Activated CD4-positive, alpha-beta T cell treated with anti-CD3 and anti-CD28 coated beads for 36 hours (primary cell): Measurements from ENCODE around the gene CNTN4. TPM values are rescaled to one million over a fixed set of nuclear protein-coding genes. Genes with fewer than 3 reads are reported as not detected.

Experiments
- ATAC-seq: fragments of 200-7000 bp; cut with Tn5 transposase; one replicate; pipeline ENCODE4 v1.10.0; 2021; ENCODE audit warnings: mild to moderate bottlenecking, moderate library complexity
- CTCF ChIA-PET: fragments of 350-600 bp; sonication (Branson Sonifier 250); formaldehyde crosslinking; loops from one replicate; lab custom pipeline; 2021; ENCODE audit warnings: antibody characterized with exemption; lab: Charles Lee
- POLR2A ChIA-PET: fragments of 350-600 bp; sonication (Branson Sonifier 250); formaldehyde crosslinking; loops from one replicate; lab custom pipeline; 2021; ENCODE audit warnings: antibody characterized with exemption, inconsistent platforms; lab: Charles Lee
- DNase-seq: peaks from one replicate; pipeline ENCODE4 v3.0.0-alpha.2; 2020
- H3K27ac Mint-ChIP-seq: one replicate; pipeline ENCODE4 v1.8.0; 2021; ENCODE audit warnings: mixed read lengths
- H3K27me3 Mint-ChIP-seq: one replicate; pipeline ENCODE4 v1.8.0; 2021; ENCODE audit warnings: mixed read lengths
- H3K36me3 Mint-ChIP-seq: one replicate; pipeline ENCODE4 v1.8.0; 2021; ENCODE audit warnings: low read depth, mixed read lengths
- H3K4me1 Mint-ChIP-seq: one replicate; pipeline ENCODE4 v1.8.0; 2021; ENCODE audit warnings: mixed read lengths
- H3K4me3 Mint-ChIP-seq: one replicate; pipeline ENCODE4 v1.8.0; 2021; ENCODE audit warnings: mild to moderate bottlenecking, moderate library complexity, mixed read lengths
- H3K9me3 Mint-ChIP-seq: one replicate; pipeline ENCODE4 v1.8.0; 2021; ENCODE audit warnings: low read depth, mixed read lengths
- intact Hi-C, 2 experiments: fragments of 100-400 bp; cut with DNase I in 1 of 2; cut with micrococcal nuclease in 1 of 2; formaldehyde crosslinking; loops; one replicate each; pipeline versions ENCODE4 v1.14.2 to v1.15.1; 2022 to 2024; cut with DNase I, micrococcal nuclease
- total RNA-seq, 2 experiments: library from RNA; stranded (reverse); gene quantifications; one replicate each; pipeline ENCODE4 v1.2.3, GENCODE V29; 2021

Gene CNTN4
- total RNA-seq, 2 experiments from 2014 or later = not detected

DNA sequence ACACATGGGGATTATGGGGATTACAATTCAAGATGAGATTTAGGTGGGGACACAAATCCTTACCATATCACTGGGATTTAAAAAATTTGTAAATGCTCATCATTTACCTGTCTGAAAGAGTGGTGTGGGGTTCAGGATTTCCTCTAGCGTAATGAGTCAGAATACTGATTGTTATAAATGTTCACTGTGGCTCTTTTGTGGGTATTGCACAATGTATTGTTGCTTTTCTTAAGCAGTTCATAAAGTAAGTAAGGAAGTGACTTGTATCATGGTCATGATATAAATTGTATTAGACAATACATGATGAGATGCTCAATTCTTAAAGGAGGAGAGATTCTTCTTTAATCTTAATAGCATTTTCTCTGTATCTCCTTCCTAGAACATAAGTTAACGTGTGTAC is 262.1 kb downstream of the CNTN4 start:
- no peaks in the 10 kb centered on the region for H3K4me1 Mint-ChIP-seq
- ChIA-PET CTCF (no interaction called here), POLR2A (no interaction called here)
- no peak for ATAC-seq
- no peaks in the 10 kb centered on the region for H3K36me3 Mint-ChIP-seq
- no peak overlapping the region for H3K27ac Mint-ChIP-seq
- no peaks in the 10 kb centered on the region for H3K27me3 Mint-ChIP-seq
- intact Hi-C loops = no loop called here
- no peaks in the 10 kb centered on the region for H3K9me3 Mint-ChIP-seq
- no peak overlapping the region for H3K4me3 Mint-ChIP-seq
- DNase-seq = no peak

DNA sequence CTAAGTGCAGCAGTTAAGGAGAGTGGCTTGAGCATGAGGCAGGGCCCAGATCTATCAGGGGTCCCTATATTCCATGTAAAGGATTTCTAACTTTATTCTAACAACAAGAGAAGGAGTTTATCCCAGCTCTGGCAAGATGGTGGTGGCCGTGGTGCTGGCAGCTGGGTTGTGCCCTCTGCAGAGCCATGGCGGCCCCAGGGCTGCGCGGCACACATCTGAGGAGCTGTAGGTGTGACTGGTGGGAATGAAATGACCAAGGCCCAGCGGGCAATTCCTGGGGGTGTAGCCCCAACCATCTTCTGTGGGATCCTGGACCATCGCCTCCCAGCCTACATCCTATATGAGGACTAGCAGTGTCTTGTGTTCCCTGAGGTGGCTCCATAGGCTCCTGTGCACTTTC is 263.5 kb downstream of the CNTN4 start:
- no peak for DNase-seq
- no peaks in the 10 kb centered on the region for H3K4me1 Mint-ChIP-seq
- no peaks in the 10 kb centered on the region for H3K9me3 Mint-ChIP-seq
- CTCF ChIA-PET = no interaction called here
- intact Hi-C loops = no loop called here
- no peak overlapping the region for H3K27ac Mint-ChIP-seq
- no peaks in the 10 kb centered on the region for H3K27me3 Mint-ChIP-seq
- H3K4me3 Mint-ChIP-seq = no peak overlapping the region
- no peak for ATAC-seq
- no peaks in the 10 kb centered on the region for H3K36me3 Mint-ChIP-seq
- POLR2A ChIA-PET = no interaction called here

GRCh38 chr3:2363854-2364253 is 265.2 kb downstream of the CNTN4 start:
- ATAC-seq (no peak), DNase-seq (no peak)
- intact Hi-C loops = no loop called here
- Mint-ChIP-seq H3K4me3 (no peak overlapping the region), H3K9me3 (no peaks in the 10 kb centered on the region), H3K36me3 (no peaks in the 10 kb centered on the region), H3K4me1 (no peaks in the 10 kb centered on the region), H3K27ac (no peak overlapping the region), H3K27me3 (no peaks in the 10 kb centered on the region)
- CTCF ChIA-PET = no interaction called here
- POLR2A ChIA-PET = no interaction called here

DNA sequence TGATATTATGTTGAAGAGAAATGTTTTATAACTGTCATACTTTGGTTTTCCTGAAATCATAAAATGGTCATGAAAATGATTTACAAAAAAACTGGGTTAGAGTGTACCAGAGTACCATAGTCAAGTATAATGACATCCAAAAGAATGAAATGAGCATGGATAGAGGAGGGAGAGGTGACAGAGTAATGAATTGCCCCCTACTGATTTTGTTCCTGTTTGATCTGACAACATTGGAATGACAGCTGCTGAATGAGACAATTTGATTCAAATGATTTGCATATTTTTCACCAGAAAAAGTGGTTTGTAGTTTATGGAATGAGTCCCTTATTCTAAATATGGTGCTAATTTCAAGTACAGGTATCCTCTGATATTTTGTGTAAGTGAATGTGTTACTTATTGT is 271.7 kb downstream of the CNTN4 start:
- intact Hi-C loops = no loop called here
- DNase-seq (no peak), ATAC-seq (no peak)
- Mint-ChIP-seq H3K9me3 (no peaks in the 10 kb centered on the region), H3K27me3 (no peaks in the 10 kb centered on the region), H3K27ac (no peak overlapping the region), H3K36me3 (no peaks in the 10 kb centered on the region), H3K4me1 (no peaks in the 10 kb centered on the region), H3K4me3 (no peak overlapping the region)
- ChIA-PET CTCF (no interaction called here), POLR2A (no interaction called here)

GRCh38 chr3:2372306-2372705 is 273.6 kb downstream of the CNTN4 start:
- H3K9me3 Mint-ChIP-seq = no peaks in the 10 kb centered on the region
- no peak overlapping the region for H3K27ac Mint-ChIP-seq
- intact Hi-C loops = no loop called here
- H3K4me3 Mint-ChIP-seq = no peak overlapping the region
- ATAC-seq (no peak), DNase-seq (no peak)
- H3K4me1 Mint-ChIP-seq = no peaks in the 10 kb centered on the region
- CTCF ChIA-PET = no interaction called here
- H3K36me3 Mint-ChIP-seq = no peaks in the 10 kb centered on the region
- POLR2A ChIA-PET = no interaction called here
- no peaks in the 10 kb centered on the region for H3K27me3 Mint-ChIP-seq

DNA sequence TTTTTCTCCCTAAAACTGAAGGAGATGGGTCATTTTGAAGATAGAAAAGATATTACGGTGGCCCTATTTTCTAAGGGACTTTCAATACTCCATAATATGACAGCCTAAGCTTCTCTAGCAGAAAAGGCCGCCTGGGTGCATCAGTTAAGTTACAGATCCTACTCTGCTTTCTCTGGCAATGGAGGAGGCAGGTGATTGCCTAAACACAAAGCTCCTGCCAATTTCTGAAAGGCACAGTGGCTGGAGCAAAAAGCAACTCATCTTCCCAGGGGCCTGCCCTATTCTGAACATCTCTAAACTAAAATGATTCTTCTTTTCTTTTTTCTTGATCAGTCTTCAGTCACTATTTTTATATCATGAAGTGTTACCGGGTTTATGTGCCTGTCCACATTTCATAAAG is 276.7 kb downstream of the CNTN4 start:
- no peaks in the 10 kb centered on the region for H3K9me3 Mint-ChIP-seq
- POLR2A ChIA-PET = no interaction called here
- intact Hi-C loops = no loop called here
- CTCF ChIA-PET = no interaction called here
- no peaks in the 10 kb centered on the region for H3K36me3 Mint-ChIP-seq
- DNase-seq (no peak), ATAC-seq (no peak)
- no peaks in the 10 kb centered on the region for H3K27me3 Mint-ChIP-seq
- H3K27ac Mint-ChIP-seq = no peak overlapping the region
- H3K4me1 Mint-ChIP-seq = no peaks in the 10 kb centered on the region
- H3K4me3 Mint-ChIP-seq = no peak overlapping the region

DNA sequence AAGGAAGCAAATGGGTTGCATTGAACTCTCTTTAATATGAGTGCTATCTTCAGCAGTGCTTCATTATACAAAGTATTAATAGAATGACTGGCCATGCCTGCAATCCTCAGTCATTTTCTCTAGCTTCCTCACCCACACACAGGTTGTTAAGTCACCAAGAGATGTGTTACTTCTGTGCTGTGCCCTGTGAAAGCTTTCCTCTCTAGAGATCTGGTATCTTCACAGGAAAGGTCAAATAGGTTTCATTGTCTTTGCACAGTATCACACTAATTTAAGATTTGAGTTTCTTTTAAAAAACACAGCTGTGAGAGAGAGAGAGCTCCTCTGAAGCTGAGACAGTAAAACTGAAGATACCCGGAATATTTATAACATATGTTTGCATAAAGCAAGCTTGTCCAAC is 278.6 kb downstream of the CNTN4 start:
- CTCF ChIA-PET = no interaction called here
- Mint-ChIP-seq H3K4me1 (no peaks in the 10 kb centered on the region), H3K36me3 (no peaks in the 10 kb centered on the region)

DNA sequence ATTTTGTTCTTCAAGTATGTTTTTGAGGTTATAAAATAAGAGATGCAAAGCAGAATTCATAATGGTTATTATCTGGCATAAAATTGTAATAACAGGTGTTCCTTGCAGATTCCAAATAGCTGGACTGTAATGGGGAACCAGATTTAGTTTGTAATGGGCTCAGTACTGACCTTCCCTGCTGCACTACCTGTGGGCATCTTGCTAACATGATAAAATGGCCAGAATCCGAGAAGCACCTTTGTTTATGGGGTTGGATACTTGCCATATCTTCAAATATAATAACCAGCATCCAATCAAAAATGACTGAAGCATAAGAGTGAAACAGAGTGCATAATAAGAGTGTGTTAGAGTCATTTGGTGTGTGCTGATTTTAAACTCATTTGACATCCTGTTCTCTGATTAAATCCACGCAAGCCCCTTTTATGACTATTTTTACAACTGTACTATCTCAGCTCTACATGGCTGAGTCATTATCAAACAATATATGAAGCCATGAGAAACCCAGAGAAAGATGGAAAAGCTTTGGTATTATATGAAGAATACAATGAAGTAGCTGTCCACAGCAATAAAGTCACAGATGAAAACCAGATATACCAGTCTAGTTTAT is 292.4 kb downstream of the CNTN4 start:
- no peaks in the 10 kb centered on the region for H3K36me3 Mint-ChIP-seq
- ATAC-seq (no peak), DNase-seq (no peak)
- intact Hi-C loops = no loop called here
- H3K9me3 Mint-ChIP-seq = no peaks in the 10 kb centered on the region
- no peak overlapping the region for H3K4me3 Mint-ChIP-seq
- POLR2A ChIA-PET = no interaction called here
- no peaks in the 10 kb centered on the region for H3K4me1 Mint-ChIP-seq
- CTCF ChIA-PET = interaction anchor here (0.7 to 1.1 kb wide), 2 partner anchors 11 to 20 kb away, joined by 3 read pairs; no protein-coding TSS in a partner anchor
- no peak overlapping the region for H3K27ac Mint-ChIP-seq
- H3K27me3 Mint-ChIP-seq = no peaks in the 10 kb centered on the region

More for the DNA sequence above, 278.6 kb downstream of the CNTN4 start:
- H3K27me3 Mint-ChIP-seq = no peaks in the 10 kb centered on the region
- POLR2A ChIA-PET = no interaction called here
- H3K4me3 Mint-ChIP-seq = no peak overlapping the region
- intact Hi-C loops = no loop called here
- ATAC-seq = no peak
- H3K27ac Mint-ChIP-seq = no peak overlapping the region
- H3K9me3 Mint-ChIP-seq = no peaks in the 10 kb centered on the region
- DNase-seq = no peak

GRCh38 chr3:2391896-2392295 is 293.2 kb downstream of the CNTN4 start:
- Mint-ChIP-seq H3K36me3 (no peaks in the 10 kb centered on the region), H3K27ac (no peak overlapping the region), H3K27me3 (no peaks in the 10 kb centered on the region), H3K9me3 (no peaks in the 10 kb centered on the region), H3K4me1 (no peaks in the 10 kb centered on the region), H3K4me3 (no peak overlapping the region)
- no peak for ATAC-seq
- intact Hi-C loops = no loop called here
- POLR2A ChIA-PET = no interaction called here
- no peak for DNase-seq
- CTCF ChIA-PET = interaction anchor here (1.1 to 1.4 kb wide), 2 partner anchors 12 to 15 kb away, joined by 3 read pairs; no protein-coding TSS in a partner anchor

DNA sequence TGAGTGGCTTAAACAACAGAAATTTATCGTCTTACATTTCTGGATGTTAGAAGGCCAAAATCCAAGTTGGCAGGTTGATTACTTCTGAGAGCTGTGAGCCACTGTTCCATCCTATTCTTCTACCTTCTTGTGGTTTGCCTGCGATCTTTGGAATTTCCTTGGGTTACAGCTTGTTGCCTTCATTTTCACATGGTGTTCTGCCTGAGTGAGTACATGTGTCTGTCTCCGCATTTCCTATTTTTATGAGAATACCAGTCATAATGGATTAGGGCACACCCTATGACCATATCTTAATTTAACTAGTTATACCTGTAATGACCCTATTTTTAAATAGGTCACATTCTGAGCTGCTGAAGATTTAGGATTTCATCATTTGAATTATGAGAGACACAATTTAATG is 294.3 kb downstream of the CNTN4 start:
- POLR2A ChIA-PET = no interaction called here
- Mint-ChIP-seq H3K4me1 (no peaks in the 10 kb centered on the region), H3K4me3 (no peak overlapping the region), H3K9me3 (no peaks in the 10 kb centered on the region), H3K27me3 (no peaks in the 10 kb centered on the region), H3K36me3 (no peaks in the 10 kb centered on the region), H3K27ac (no peak overlapping the region)
- ATAC-seq (no peak), DNase-seq (no peak)
- intact Hi-C loops = no loop called here
- CTCF ChIA-PET = interaction anchor here (0.6 to 1.4 kb wide), 2 partner anchors 13 to 14 kb away, joined by 3 read pairs; no protein-coding TSS in a partner anchor

DNA sequence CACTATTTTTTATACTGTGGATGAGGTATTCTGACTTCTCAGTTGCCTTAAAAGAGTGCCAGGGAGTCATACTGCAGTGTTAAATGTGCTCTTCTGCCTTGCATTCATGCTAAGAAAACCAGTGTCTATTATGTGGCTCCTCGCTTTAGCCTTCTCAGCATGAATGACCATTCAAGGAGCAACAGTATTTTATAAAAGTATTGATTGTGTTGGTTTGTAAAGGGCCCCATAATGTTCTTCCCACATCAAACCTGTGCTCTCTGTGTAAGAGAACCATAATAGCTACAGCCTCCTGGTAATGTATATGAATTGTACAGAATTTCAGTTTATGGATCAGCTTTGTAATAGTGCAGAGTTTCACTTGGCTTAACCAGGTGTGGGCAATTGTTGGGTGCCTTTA is 316.4 kb downstream of the CNTN4 start:
- CTCF ChIA-PET = no interaction called here
- H3K4me1 Mint-ChIP-seq = no peaks in the 10 kb centered on the region
- H3K4me3 Mint-ChIP-seq = no peak overlapping the region
- ATAC-seq = no peak
- no peaks in the 10 kb centered on the region for H3K36me3 Mint-ChIP-seq
- no peak overlapping the region for H3K27ac Mint-ChIP-seq
- no peaks in the 10 kb centered on the region for H3K27me3 Mint-ChIP-seq
- no peak for DNase-seq
- no peaks in the 10 kb centered on the region for H3K9me3 Mint-ChIP-seq
- intact Hi-C loops = no loop called here
- POLR2A ChIA-PET = no interaction called here

- Mint-ChIP-seq H3K4me3 (no peak overlapping the region), H3K36me3 (no peaks in the 10 kb centered on the region), H3K27ac (no peak overlapping the region), H3K4me1 (no peaks in the 10 kb centered on the region), H3K9me3 (peaks cover 8% of the 10 kb centered on the region), H3K27me3 (no peaks in the 10 kb centered on the region)
- DNase-seq (no peak), ATAC-seq (no peak)
- intact Hi-C loops = no loop called here
- ChIA-PET POLR2A (no interaction called here), CTCF (no interaction called here)
Measured at GRCh38 chr3:2420919-2421318, 322.3 kb downstream of the CNTN4 start.
